ENCODE measurements around the gene CANT1.

Gene CANT1

DNA sequence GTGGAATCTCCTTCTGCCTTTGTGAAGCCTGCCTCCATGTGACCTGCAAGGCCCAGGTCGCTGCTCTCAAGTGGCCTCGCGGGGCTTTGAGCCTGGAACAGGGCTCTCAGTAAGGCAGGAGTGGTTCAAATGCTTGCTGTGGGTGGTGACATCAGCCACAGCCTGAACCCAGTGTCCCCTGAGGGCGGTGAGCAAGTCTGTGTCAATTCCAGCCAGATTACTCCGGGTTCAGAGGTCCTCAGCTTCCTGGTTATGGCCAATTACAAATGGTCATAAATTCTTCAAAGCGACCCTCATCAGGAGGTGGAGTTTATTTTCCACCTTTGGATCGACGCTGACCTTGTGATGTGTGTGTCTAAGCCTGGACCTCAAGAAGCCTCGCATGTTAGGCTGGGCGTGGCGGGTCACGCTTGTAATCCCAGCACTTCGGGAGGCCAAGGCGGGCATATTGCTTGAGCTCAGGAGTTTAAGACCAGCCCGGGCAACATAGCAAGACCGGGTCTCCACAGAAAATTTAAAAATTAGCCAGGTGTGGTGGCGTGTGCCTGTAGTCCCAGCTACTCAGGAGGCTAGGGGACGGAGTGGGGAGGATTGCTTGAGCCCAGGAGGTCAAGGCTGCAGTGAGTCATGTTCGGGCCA lies 47.1 kb downstream of the CANT1 start:
- TF ChIP-seq, protein P1, sequence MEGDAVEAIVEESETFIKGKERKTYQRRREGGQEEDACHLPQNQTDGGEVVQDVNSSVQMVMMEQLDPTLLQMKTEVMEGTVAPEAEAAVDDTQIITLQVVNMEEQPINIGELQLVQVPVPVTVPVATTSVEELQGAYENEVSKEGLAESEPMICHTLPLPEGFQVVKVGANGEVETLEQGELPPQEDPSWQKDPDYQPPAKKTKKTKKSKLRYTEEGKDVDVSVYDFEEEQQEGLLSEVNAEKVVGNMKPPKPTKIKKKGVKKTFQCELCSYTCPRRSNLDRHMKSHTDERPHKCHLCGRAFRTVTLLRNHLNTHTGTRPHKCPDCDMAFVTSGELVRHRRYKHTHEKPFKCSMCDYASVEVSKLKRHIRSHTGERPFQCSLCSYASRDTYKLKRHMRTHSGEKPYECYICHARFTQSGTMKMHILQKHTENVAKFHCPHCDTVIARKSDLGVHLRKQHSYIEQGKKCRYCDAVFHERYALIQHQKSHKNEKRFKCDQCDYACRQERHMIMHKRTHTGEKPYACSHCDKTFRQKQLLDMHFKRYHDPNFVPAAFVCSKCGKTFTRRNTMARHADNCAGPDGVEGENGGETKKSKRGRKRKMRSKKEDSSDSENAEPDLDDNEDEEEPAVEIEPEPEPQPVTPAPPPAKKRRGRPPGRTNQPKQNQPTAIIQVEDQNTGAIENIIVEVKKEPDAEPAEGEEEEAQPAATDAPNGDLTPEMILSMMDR (IDR thresholded peaks at IDR 0.05; ENCODE audit: low read depth, low read length) = no peak
- Histone ChIP-seq H3K4me3 (ENCODE audit: low read depth, low read length) (no peak overlapping the region), H3K36me3 (peaks cover 13% of the 10 kb centered on the region), H3K27me3 (no peaks in the 10 kb centered on the region), H3K4me1 (peaks cover 2% of the 10 kb centered on the region; the same call in 1 of the 2 replicates), H3K9me3 (no peaks in the 10 kb centered on the region)
- no peak for DNase-seq

DNA sequence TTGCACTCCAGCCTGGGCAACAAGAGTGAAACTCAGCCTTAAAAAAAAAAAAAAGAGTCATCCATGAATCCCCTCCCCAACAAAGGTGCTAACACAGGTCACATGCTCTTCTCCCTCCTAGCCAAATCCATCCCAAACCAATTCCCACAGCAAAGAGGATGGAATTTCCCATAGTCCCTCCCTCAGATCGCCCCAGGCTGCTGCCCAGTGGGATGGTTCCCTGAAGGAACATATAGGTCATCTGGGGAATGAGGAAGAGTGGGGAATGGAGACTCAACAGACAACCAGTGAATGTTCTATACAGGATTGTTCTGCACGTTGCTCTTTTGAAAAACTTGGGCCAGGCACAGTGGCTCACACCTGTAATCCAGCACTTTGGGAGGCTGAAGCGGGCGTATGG lies 48.0 kb downstream of the CANT1 start:
- Histone ChIP-seq H3K4me3 (ENCODE audit: low read depth, low read length) (no peak overlapping the region), H3K36me3 (peaks cover 4% of the 10 kb centered on the region), H3K4me1 (peaks cover 2% of the 10 kb centered on the region; the same call in 1 of the 2 replicates), H3K27me3 (no peaks in the 10 kb centered on the region), H3K9me3 (no peaks in the 10 kb centered on the region)
- DNase-seq = no peak
- TF ChIP-seq, protein P1 (IDR thresholded peaks at IDR 0.05; ENCODE audit: low read depth, low read length) = no peak

DNA sequence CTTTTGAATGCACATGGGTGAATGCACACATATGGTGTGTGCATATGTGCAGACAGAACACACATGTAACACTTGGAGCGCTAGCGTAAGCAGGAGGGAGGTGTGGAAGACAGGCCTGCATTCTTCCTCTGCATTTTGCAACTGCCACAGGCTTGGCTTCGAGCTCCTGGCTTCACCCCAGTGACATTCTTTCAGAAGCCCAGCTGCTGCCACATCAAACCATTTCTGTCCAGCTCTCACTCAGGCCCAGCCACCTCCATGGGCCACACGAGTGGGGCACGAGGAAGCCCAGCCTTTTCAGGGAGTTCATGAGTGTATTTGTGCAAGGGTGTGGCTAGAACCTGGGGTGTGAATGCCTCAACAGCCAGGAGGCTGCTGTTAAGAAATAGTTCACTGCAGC lies 48.6 kb downstream of the CANT1 start:
- no peaks in the 10 kb centered on the region for H3K9me3 ChIP-seq
- H3K4me3 ChIP-seq (ENCODE audit: low read depth, low read length) = no peak overlapping the region
- H3K4me1 ChIP-seq = peaks cover 2% of the 10 kb centered on the region; the same call in 1 of the 2 replicates
- no peaks in the 10 kb centered on the region; the same call in 1 of the 2 replicates for H3K36me3 ChIP-seq
- DNase-seq = no peak
- no peaks in the 10 kb centered on the region for H3K27me3 ChIP-seq
- TF ChIP-seq, protein P1 (IDR thresholded peaks at IDR 0.05; ENCODE audit: low read depth, low read length) = no peak

DNA sequence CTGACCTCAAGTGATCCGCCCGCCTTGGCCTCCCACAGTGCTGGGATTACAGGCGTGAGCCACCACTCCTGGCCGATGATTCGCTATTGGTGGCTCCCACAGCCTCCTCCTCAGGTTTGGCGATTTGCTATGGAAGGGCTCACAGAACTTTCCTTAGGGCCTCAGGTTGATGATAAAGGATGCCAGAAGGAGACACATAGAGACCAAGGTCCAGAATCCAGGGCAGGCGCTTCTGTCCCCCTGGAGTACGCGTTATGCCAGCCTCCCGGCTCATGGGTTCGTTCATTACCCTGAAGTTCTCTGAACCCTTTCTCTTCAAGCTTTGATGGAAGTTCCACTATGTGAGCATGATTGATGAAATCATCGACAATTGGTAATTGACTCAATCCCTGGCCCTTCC lies 49.8 kb downstream of the CANT1 start:
- H3K27me3 ChIP-seq = no peaks in the 10 kb centered on the region
- peaks cover 2% of the 10 kb centered on the region; the same call in 1 of the 2 replicates for H3K4me1 ChIP-seq
- no peak overlapping the region for H3K4me3 ChIP-seq (ENCODE audit: low read depth, low read length)

DNA sequence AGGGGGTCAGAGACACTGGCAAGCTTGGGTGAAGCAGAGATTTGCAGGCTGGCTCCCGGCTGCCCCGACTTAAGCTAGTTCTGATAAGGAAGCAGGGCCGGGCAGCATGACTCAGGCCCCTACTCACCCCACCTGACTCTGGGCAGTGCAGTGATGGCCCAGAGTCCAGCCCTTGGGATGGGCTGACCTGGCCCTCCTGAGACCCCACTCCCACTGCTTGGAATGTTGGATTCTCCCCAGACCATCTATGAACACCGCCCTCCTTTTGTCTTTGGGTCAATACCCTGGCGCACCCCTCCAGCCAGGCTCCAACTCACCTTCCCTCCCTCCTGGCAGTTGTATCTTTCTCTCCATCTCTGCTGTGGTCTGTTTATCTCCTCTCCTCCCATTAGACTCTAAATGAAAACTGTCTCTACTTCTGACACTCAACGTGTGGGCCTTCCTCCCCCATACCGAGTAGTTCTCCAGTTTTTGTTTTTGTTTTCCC lies 50.9 kb downstream of the CANT1 start:
- Histone ChIP-seq H3K36me3 (no peaks in the 10 kb centered on the region), H3K4me3 (ENCODE audit: low read depth, low read length) (no peak overlapping the region), H3K9me3 (no peaks in the 10 kb centered on the region), H3K4me1 (peaks cover 6% of the 10 kb centered on the region), H3K27me3 (no peaks in the 10 kb centered on the region)
- TF ChIP-seq, protein P1 (IDR thresholded peaks at IDR 0.05; ENCODE audit: low read depth, low read length) = no peak
- no peak for DNase-seq

More for the DNA sequence above, 49.8 kb downstream of the CANT1 start:
- DNase-seq = no peak
- Histone ChIP-seq H3K9me3 (no peaks in the 10 kb centered on the region), H3K36me3 (no peaks in the 10 kb centered on the region)
- TF ChIP-seq, protein P1 (IDR thresholded peaks at IDR 0.05; ENCODE audit: low read depth, low read length) = no peak

DNA sequence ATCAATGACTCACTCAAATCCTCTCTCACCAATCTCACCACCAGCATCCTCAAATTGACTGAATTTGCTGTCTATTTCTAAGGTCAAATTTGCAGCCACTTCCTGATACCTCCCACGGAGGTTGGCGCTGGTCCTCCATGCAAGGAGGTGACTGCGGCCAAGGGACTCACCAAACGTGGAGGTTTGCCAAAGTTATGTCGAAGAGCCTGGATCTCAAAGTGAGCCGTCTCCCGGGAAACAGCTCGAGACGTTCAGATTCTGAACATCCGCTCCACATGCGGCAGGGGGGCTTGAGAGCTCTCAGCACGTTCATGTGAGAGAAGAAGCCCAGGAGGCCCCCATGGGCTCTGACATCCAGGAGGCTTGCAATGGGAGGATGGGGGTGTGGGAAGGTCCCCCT lies 52.4 kb downstream of the CANT1 start:
- H3K27me3 ChIP-seq = no peaks in the 10 kb centered on the region
- H3K4me1 ChIP-seq = peaks cover 8% of the 10 kb centered on the region
- TF ChIP-seq, protein P1 (IDR thresholded peaks at IDR 0.05; ENCODE audit: low read depth, low read length) = no peak
- no peak for DNase-seq
- no peaks in the 10 kb centered on the region for H3K36me3 ChIP-seq
- H3K4me3 ChIP-seq (ENCODE audit: low read depth, low read length) = no peak overlapping the region
- no peaks in the 10 kb centered on the region; the same call in 1 of the 2 replicates for H3K9me3 ChIP-seq

All from BE2C (cell line).